ENCODE data around the gene SNX9.

Gene SNX9

DNA sequence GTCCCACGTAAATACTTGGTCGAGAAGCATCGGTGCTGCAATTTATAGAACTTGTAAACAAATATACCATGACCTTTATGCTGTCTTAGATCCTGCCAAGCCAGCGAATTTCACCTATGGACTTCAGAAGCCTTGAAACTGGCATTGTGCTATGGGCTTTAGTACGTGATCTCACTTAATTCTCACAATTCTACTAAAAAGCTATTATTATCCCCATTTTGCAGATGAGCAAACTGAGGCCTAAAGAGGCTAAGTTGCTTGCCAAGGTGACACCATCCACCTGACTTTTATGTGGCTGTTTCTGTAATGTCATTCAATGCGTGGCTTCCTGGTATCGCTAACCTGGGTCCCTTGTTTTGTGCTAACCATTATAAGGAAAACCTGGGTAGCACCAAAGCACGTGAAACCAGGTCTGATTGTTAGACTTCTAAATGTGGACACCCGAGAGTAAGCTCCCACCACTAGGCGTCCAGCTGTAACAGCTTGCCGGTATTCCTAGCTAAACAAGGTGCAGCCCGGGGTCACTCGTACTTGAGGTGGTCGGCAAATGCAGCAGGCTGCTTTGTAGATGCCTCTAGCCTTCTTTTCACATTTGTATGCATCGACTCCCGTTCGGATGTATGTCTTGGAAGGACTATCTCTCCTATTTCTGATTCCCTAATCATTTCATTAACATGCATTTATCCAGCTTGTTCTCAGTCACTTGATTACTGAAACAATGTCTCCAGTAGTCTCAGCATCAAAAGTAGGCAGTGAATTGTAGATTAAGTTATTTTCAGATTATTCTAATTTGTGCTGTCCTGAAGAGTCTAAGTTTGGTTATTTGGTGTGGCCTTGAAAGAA is 159.7 kb downstream of the SNX9 start:
- no peak for DNase-seq

DNA sequence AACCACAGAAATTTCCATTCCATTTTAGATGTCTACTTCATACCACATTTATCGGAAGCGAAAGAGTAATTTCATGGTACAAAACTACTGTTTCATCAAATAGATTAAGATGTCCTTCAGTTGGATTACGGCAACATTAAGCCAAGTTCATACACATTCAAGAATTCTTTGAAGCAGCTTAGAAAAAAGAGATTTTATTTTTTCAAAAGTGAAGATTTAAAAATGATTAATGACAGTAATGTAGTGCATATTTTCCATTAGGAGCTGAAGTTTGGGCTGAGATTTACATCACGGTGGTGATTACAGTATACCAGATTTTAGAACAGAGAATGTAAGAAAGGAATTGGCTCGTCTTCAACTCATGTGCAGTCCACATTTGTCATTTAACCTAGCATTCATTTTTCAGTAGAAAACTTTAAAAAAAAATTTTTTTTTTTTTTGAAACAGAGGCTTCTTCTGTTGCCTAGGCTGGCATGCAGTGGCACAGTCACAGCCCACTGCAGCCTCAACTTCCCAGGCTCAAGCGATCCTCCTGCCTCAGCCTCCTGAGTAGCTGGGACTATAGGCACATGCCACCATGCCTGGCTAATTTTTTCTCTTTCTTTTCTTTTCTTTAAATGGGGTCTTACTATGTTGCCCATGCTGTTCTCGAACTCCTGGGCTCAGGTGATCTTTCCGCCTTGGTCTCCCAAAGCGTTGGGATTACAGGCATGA is 160.5 kb downstream of the SNX9 start:
- DNase-seq, result no peak

DNA sequence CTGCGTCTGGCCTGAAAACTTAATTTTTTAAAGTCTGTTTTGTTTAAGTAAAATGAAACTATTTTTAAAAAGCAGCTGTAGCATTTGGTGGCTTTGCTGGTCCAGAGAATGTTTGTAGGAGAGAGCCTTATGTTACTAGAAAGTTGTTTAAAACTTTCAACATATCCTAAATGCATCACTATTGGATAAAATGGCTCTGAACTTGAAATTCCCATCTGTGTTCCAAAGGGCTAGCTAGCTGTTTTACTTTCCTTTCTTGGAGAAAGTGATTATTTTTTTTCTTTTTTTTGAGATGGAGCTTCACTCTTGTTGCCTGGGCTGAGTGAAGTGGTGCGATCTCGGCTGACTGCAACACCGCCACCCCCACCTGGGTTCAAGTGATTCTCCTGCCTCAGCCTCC is 161.1 kb downstream of the SNX9 start:
- no peak for DNase-seq

DNA sequence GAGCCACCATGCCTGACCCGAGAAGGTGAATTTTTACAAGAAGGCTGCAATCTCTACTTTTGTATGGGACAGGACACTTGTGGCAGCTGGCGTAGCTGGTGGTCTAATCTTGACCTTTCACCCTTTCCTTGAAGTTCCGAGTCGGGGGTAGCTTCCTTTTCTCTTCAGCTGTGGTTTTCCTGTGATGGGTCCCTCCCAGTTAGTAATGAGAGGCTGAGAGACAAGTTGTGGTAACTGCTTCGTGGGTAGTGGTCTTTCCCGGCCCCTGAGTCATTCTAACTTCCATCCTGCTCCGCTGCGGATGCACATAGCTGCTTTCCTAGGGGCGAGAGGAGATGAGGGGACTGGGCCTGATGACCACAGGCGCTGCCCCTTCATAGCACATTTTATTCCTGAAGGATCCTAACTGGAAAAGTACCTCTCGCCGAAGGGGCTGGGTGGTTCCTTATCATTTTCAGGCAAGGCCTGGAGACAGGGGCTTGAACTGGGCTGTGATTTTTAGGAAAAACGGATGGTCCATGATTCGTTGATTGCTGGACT is 161.7 kb downstream of the SNX9 start:
- no peak for DNase-seq

DNA sequence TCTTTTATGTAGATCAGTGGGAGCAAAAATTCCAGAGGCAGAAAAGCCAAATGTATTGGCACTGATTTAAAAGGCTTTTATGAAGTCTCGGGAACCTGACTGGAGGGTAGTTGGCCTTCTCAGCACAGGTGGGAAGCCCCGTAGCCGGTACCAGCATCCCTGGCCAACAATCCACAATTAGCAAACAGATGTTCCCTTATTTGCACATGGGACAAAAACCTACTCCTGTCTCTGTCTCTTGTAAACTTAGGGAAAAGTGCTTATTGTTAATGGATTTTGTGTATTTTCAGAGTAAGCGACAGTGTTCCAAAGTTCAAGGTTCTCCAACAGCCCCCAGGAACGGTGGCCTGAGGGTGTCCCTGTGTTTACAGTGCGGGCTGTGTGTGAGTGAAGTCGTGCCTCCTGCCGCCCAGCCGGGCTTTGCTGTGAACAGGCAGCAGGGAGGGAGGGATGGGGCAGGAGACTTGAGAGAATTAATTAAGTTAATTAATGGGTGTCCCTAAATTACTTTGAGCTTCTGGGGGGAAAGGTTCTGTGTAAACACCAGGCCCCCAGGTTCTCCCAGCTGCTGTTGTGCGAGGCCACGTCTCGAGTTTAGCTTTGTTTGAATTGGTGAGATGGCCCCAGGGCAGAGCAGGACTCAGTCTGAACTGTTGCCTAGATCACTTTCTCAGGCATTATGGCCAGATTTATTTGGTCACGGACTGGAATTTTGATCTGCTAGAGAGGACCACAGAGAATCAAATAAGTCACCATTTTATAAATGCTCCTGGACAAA is 162.5 kb downstream of the SNX9 start:
- peak; percentile 61 for DNase-seq

DNA sequence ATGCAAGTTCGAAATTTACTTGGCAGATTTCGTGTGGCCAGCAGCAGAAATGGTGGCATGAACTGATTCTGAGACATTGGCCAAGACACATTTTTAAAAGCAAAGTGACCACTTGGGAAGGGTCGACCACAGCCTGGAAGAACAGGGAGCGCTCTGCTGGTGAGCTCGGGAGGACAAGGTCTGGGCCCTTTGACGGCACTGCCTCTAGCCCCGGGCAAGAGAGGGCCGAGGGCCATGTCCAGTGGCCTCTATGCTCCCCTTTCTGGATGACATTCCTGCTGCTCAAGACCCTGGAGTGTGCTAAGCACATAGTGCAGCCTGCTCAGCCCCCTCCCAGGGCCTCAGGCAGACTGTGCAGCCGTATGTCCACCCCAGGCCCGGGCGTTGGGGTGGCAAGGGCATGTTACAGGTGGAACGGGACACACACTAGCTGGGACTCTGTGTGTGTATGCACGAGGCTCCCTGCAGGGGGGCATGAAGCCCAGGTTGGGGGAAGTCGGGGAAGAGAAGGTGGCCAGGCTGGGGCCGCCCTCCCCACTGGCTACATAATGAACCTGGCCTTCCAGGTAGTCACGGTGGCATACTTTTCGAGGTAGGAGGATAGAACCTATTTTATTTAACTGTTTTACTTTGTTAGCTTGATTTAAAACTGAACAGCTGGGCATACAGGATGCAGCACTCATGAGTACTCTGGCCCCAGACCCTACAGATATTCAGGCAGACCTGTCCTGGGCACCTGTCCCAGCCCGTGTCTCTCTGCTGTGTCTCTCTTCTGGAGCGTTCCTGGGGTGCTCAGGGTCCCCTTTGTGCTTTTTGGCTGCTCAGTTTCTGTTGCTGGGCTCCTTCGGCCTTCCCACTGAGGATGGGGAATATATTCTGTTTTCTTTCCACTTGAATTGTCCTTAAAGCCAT is 165.0 kb downstream of the SNX9 start:
- DNase-seq, result no peak

DNA sequence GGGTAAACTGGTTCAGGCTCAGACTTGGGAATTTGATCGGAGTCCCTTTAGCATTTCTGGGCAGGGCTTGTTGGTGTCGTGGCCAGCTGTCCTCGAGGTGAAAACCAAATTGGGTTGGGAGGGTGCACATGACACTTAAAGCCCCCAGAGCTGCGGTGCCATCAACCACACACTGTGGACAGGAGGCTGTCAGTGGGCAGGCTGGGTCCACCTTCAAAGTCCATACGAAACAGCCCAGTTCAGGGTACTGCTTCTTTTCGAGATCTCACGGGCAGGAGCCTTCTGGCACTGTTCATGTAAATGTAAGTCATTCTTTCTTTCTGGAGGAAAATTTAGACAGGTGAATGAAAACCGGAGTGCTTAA is 165.6 kb downstream of the SNX9 start:
- DNase-seq, result no peak

DNA sequence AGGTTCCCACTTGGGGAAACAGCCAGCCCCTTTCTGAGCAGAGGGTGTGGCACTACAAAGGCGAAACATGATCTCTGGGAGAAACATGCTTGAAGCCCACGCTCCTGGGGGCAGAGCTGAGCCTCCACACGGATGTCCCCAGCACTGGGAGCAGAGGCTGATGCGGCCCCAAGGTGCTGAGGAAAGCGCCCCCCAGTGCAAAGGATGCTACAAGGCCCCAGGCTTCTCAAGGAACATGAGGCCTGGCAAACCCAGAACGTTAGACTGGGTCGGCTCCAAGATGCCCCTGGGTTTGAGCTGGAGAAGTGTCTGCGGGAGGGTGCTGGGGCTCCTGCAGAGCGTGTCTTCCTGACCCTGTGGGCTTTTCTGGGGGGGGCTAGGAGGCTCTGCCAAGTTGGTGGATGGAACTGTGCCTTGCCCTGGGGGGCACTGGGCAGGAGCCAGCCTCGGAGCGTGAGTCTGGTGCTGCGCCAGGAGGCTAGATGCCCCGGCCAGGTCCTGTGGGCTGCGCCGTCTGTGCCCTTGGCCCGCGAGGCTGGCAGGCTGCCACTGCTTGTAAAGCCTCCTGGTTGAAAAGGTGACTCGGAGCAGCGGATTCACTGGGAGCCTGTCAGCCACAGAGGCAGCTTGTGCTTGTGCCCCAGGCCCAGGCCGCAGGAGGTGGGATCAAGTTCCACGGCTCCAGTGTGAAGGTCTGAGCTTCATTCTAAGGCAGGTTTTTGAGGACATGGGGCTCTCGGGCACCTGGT is 166.7 kb downstream of the SNX9 start:
- DNase-seq, result peak; percentile 58

DNA sequence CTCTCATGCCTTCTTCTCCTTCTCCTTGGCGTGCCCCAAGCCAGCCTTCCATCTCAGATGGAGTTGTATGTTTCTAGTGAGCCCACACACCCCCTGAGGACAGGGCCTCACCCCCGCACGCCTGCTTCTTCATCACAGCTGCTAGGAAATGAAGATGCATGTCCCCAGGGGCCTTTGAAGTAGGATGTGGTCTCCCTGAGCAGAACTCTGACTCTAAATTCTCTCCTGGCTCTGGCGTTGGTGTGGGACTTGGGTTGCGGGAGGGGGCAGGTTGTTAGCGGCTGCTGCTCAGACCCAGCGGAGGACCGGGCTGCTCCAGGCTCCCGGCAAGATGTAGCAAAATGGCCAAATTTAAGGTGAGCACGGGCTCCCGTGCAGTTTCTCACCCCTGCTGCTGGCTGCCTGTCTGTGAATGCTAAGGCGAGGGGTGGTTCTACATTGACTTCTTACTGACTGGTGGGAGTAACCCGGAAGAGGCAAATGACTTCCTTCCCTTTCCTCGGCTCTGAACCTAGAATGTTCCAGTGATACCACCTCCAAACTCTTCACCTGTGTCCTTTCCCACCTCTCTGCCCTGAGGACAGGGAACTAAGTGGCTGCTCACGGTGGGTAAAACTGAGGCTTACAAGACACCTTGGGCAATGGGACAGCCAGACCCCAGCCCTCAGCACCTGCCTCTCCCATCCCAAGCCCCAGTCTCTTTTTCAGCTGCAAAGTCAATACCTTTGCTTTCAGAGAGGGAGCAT is 167.4 kb downstream of the SNX9 start:
- no peak for DNase-seq

DNA sequence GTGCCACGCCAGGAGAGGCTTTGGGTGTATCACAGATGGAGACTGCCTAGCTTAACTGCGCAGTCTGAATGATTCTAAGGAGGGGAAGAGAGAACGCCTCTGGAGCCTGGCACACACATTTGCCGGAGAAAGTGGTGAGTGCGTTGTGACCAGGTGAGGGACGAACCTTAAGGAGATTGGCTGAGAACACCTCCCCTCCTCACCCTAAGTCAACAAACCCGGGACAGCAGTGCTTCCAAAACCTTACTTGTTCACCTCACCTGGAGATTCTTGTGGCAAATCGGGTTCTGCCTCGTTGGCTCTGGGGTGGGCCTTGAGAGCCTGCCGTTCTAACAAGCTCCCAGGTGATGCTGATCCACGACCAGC is 168.0 kb downstream of the SNX9 start:
- DNase-seq, result no peak

DNA sequence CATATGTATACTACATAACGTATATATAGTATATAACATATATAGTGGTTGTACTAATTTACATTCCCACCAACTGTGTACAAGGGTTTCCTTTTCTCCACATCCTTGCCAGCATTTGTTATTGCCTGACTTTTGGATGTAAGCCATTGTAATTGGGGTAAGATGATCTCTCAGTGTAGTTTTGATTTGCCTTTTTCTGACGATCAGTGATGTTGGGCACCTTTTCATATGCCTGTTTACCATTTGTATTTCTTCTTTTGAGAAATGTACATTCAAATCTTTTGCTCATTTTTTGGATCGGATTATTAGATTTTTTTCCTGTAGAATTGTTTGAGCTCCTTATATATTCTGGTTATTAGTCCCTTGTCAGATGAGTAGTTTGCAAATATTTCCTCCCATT is 170.0 kb downstream of the SNX9 start:
- DNase-seq, result no peak

DNA sequence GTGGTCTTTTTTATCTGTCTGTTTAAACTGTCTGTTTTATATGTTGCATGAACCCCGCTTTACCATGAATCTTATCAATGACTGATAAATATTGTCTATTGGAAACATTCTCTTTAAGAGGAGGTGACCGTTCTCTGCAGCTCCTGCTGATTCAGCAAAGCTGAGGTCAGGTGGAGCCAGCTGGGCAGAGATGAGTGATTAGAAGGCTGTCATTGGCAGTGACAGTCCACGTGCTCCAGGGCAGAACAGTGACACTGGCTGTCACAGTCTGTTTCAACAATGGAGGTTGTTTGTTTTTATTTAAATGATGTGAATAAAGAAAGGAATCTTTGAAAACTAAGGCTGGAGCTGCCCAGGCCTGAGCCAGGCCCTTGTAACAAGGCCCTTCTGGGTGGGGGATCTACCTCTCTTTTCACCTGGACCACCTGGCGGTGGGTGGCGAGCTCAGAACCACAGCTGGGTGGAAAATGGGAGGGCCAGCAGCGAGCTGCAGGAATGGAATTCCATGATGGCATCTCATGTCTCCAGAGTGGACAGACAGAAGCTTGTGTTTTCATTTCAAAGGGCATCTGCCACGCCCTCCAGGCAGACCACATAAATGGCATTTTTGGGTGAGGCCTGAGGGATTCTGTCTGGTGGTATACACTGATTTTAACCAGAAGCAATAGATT is 171.2 kb downstream of the SNX9 start:
- DNase-seq, result no peak

All from DMS153 (cell line).